IMR-90 (cell line): ENCODE measurements around the gene PPM1H. TPM values are rescaled to one million over a fixed set of nuclear protein-coding genes. Genes with fewer than 3 reads are reported as not detected.

Source experiments
- ATAC-seq: fragments of 200-7000 bp; cut with Tn5 transposase; 2 replicates; pipeline ENCODE4 v1.9.1; 2020; ENCODE audit warnings: low read depth, mild to moderate bottlenecking, moderate library complexity
- BruUV-seq: library from RNA; stranded (reverse); fragments of 400-500 nt; replicated peaks from 2 replicates; lab custom pipeline; 2021; lab: Mats Ljungman, UMichigan
- CTCF ChIA-PET: fragments of 300-600 bp; formaldehyde crosslinking; extraction: SDS; loops from one replicate; lab custom pipeline; 2021; ENCODE audit warnings: antibody characterized with exemption; lab: Yijun Ruan, JAX
- POLR2A ChIA-PET: fragments of 300-600 bp; sonication (Branson Sonifier 250); formaldehyde crosslinking; loops from one replicate; lab custom pipeline; 2022; ENCODE audit warnings: antibody characterized with exemption; ENCODE audit not compliant: unreplicated experiment; lab: Charles Lee
- DNase-seq: peaks from one replicate; pipeline ENCODE4 v3.0.0; 2013
- H2AFZ ChIP-seq: replicated peaks from 2 replicates; pipeline ENCODE3; 2013; ENCODE audit warnings: low read length, mild to moderate bottlenecking; ENCODE audit not compliant: poor library complexity
- H2AK5ac ChIP-seq: 2 replicates; pipeline ENCODE4 v1.6.1; 2013; ENCODE audit warnings: low read depth, low read length, inconsistent platforms
- H2AK9ac ChIP-seq: replicated peaks from 2 replicates; pipeline ENCODE3; 2013; ENCODE audit warnings: mild to moderate bottlenecking, low read depth, low read length, moderate library complexity; ENCODE audit not compliant: poor library complexity
- H2BK120ac ChIP-seq: 2 replicates; pipeline ENCODE4 v1.6.1; 2013; ENCODE audit warnings: low read depth, low read length, inconsistent platforms
- H2BK15ac ChIP-seq: 3 replicates; pipeline ENCODE4 v1.6.1; 2013; ENCODE audit warnings: low read depth, low read length, inconsistent platforms
- H2BK20ac ChIP-seq: 2 replicates; pipeline ENCODE4 v1.6.1; 2013; ENCODE audit warnings: low read depth, mild to moderate bottlenecking, inconsistent platforms, low read length, moderate library complexity
- H2BK5ac ChIP-seq: 2 replicates; pipeline ENCODE4 v1.6.1; 2013; ENCODE audit warnings: mild to moderate bottlenecking, low read depth, low read length, inconsistent platforms; ENCODE audit not compliant: poor library complexity, severe bottlenecking
- H3K14ac ChIP-seq: replicated peaks from 2 replicates; pipeline ENCODE4 v1.6.1; 2013; ENCODE audit warnings: low read depth, low read length, inconsistent platforms
- H3K18ac ChIP-seq: 2 replicates; pipeline ENCODE4 v1.6.1; 2013; ENCODE audit warnings: low read depth, low read length, control low read depth
- H3K23ac ChIP-seq: 2 replicates; pipeline ENCODE4 v1.6.1; 2013; ENCODE audit warnings: low read depth, low read length, inconsistent platforms
- H3K27ac ChIP-seq: 2 replicates; pipeline ENCODE4 v1.5.1; 2013; ENCODE audit warnings: mild to moderate bottlenecking, control low read depth, low read length; ENCODE audit not compliant: insufficient read depth
- H3K27me3 ChIP-seq: 2 replicates; pipeline ENCODE4 v1.6.1; 2013; ENCODE audit warnings: low read length; ENCODE audit not compliant: control insufficient read depth, insufficient read depth
- H3K36me3 ChIP-seq: 2 replicates; pipeline ENCODE4 v1.6.1; 2013; ENCODE audit warnings: low read length, mixed read lengths; ENCODE audit not compliant: control insufficient read depth, insufficient read depth
- H3K4ac ChIP-seq: 2 replicates; pipeline ENCODE4 v1.6.1; 2013; ENCODE audit warnings: low read depth, low read length, inconsistent platforms
- H3K4me1 ChIP-seq: 2 replicates; pipeline ENCODE4 v1.6.1; 2013; ENCODE audit warnings: low read length, mixed read lengths; ENCODE audit not compliant: control insufficient read depth, insufficient read depth
- H3K4me2 ChIP-seq: 2 replicates; pipeline ENCODE4 v1.6.1; 2013; ENCODE audit warnings: low read depth, mild to moderate bottlenecking, control low read depth, low read length, moderate library complexity
- H3K4me3 ChIP-seq: 2 replicates; pipeline ENCODE4 v1.5.1; 2013; ENCODE audit warnings: low read depth, mild to moderate bottlenecking, control low read depth, low read length, moderate library complexity; ENCODE audit not compliant: insufficient read depth
- H3K56ac ChIP-seq: 2 replicates; pipeline ENCODE4 v1.6.1; 2013; ENCODE audit warnings: low read length, inconsistent platforms; ENCODE audit not compliant: insufficient read depth; ENCODE audit errors: extremely low read depth
- H3K79me1 ChIP-seq, 2 experiments: 2 replicates each; pipeline ENCODE4 v1.6.1; 2013; ENCODE audit warnings: low read length in 2 of 2, inconsistent platforms in 1 of 2, low read depth in 1 of 2
- H3K9ac ChIP-seq: 2 replicates; pipeline ENCODE4 v1.6.1; 2013; ENCODE audit warnings: low read depth, low read length, control low read depth
- H3K9me1 ChIP-seq: 2 replicates; pipeline ENCODE4 v1.6.1; 2013; ENCODE audit warnings: low read length, inconsistent platforms; ENCODE audit not compliant: insufficient read depth
- H3K9me3 ChIP-seq: 2 replicates; pipeline ENCODE4 v1.6.1; 2013; ENCODE audit warnings: low read length; ENCODE audit not compliant: control insufficient read depth, insufficient read depth
- H4K20me1 ChIP-seq: 2 replicates; pipeline ENCODE4 v1.6.1; 2013; ENCODE audit warnings: low read length, inconsistent platforms; ENCODE audit not compliant: insufficient read depth
- H4K5ac ChIP-seq: 2 replicates; pipeline ENCODE4 v1.6.1; 2013; ENCODE audit warnings: mild to moderate bottlenecking, low read depth, low read length, control low read depth
- H4K8ac ChIP-seq, 2 experiments: 2 replicates each; pipeline ENCODE4 v1.6.1; 2013; ENCODE audit warnings: low read depth in 2 of 2, low read length in 2 of 2, control low read depth in 1 of 2, inconsistent platforms in 1 of 2
- H4K91ac ChIP-seq: 2 replicates; pipeline ENCODE4 v1.6.1; 2013; ENCODE audit warnings: low read depth, low read length, inconsistent platforms; ENCODE audit not compliant: insufficient read depth
- SMC3 ChIP-seq: fragments of 150-350 bp; IDR thresholded peaks from 2 replicates; pipeline ENCODE4 v1.6.1; 2016; ENCODE audit warnings: low read depth, mild to moderate bottlenecking, antibody characterized with exemption, low read length, moderate library complexity
- WGBS, 2 experiments: methylation state at CpG; one replicate each; pipeline versions ENCODE4 v1.1.5 to v1.1.7; 2013; ENCODE audit warnings: missing lambda C conversion rate in 2 of 2; ENCODE audit not compliant: insufficient read length in 1 of 2; ENCODE audit errors: extremely low coverage in 2 of 2; 5-methylcytosine and 5-hydroxymethylcytosine counted together
- dilution Hi-C: fragments of 300-500 bp; cut with HindIII; formaldehyde crosslinking; loops from one replicate; pipeline ENCODE4 v1.14.3; 2018; ENCODE audit warnings: low sequenced_read_pairs; ENCODE audit not compliant: unreplicated experiment
- in situ Hi-C: fragments of 300-500 bp; cut with MboI; formaldehyde crosslinking; loops from 3 replicates; pipeline ENCODE4 v1.14.3; 2019; ENCODE audit warnings: low sequenced_read_pairs, inconsistent platforms, mixed read lengths
- intact Hi-C: fragments of 100-400 bp; cut with micrococcal nuclease; formaldehyde crosslinking; loops from 2 replicates; pipeline ENCODE4 v1.10.0; 2022
- polyA plus RNA-seq, 3 experiments: library from polyadenylated mRNA; depleted of rRNA; stranded (reverse); fragments of >200 nt; gene quantifications; 2 replicates each; pipeline ENCODE4 v1.2.3, GENCODE V29; 2012; ENCODE audit warnings: low replicate concordance in 1 of 3
- total RNA-seq: library from RNA; depleted of rRNA; stranded (reverse); fragments of >200 nt; gene quantifications from 2 replicates; pipeline ENCODE4 v1.2.3, GENCODE V29; 2012

PPM1H gene
- total and polyA plus RNA-seq, 2 of the 4 experiments (the other 2 are of a cell fraction) = 0.14 to 0.18 TPM

DNA sequence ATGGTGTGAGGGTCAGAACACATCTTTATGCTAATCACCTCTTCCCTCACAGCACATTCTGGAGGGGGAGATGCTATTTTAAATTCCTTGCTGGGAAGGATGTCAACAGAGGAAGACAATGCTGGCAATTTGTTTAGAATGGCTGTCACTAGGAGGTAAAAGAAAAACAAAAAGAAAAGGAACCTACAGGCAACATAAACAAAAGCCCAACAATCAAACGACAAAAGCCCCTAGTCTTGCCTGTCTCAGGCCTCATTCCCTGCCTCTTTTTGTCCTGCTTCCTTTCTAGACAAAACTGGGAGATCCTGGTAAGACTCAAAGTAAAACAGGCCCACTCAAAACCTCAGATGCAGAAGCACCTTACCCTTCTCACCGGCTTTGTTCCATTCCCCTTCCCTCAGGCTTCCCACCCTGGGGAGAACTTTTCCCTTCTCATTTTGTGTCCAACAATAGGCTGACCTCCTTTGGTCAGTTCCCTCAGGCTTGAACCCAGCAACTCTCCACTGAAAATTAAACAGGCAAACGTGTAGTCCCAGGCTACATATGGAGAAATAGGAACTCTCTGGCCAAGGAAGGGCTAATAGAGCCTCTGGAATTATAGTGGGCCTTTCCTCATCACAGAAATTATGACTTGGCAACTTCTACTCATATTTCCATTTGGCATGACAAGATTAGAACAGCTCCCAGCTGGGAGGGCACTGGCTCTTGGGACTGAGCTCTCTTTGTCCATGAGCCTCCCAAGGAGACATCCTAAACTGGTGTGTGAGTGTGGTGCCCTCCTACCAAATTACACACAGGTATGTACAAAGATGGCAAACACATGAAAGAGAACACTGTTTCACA, 275.3 kb downstream of the PPM1H start:
- Histone ChIP-seq H3K9me3 (no peaks in the 10 kb centered on the region), H2AK9ac (no peak overlapping the region), H4K20me1 (no peaks in the 10 kb centered on the region), H3K27ac (no peak overlapping the region), H2BK20ac (no peak overlapping the region), H3K79me1 (no peaks in the 10 kb centered on the region), H3K23ac (no peak overlapping the region), H4K8ac (no peak overlapping the region), H2BK120ac (no peak overlapping the region), H4K91ac (no peak overlapping the region), H3K4me1 (peaks cover 3% of the 10 kb centered on the region; the same call in 1 of the 2 replicates), H3K18ac (no peak overlapping the region), H2AFZ (no peak overlapping the region), H2BK15ac (no peak overlapping the region), H3K14ac (no peak overlapping the region), H3K9me1 (no peaks in the 10 kb centered on the region), H3K4ac (no peak overlapping the region; the same call in 1 of the 2 replicates), H3K27me3 (peaks cover 2% of the 10 kb centered on the region; the same call in 1 of the 2 replicates), H3K4me3 (no peak overlapping the region), H3K56ac (no peak overlapping the region), H4K5ac (no peak overlapping the region), H2BK5ac (no peak overlapping the region), H3K9ac (no peak overlapping the region), H3K4me2 (no peak overlapping the region), H2AK5ac (no peak overlapping the region; the same call in none of the 2 replicates), H3K36me3 (no peaks in the 10 kb centered on the region)
- dilution Hi-C loops (no loop called here), in situ Hi-C loops (no loop called here), intact Hi-C loops (no loop called here)
- ATAC-seq (no peak), DNase-seq (no peak)
- no peak for TF ChIP-seq SMC3
- BruUV-seq = no TSS peak
- POLR2A ChIA-PET = no interaction called here
- CTCF ChIA-PET = interaction anchor here (0.6 kb wide), 1 partner anchor 16 kb away, joined by 8 read pairs; no protein-coding TSS in a partner anchor
- no CpG with 5 or more reads among the region's 3 CpGs for WGBS, 2 experiments
